SKM-1 (cell line): ENCODE data around the gene COX19.
"Not testable (repeated sequence)": the region's sequence is repeated elsewhere in the genome, so short reads cannot be mapped to it uniquely, and the experiment has no call there.

Experiments
- DNase-seq: peaks from one replicate; lab custom pipeline; 2025; ENCODE audit not compliant: unreplicated experiment; lab: John Stamatoyannopoulos, UW

Gene COX19

GRCh38 chr7:927031-927671 lies 48.2 kb downstream of the COX19 start:
- no peak for DNase-seq

DNA sequence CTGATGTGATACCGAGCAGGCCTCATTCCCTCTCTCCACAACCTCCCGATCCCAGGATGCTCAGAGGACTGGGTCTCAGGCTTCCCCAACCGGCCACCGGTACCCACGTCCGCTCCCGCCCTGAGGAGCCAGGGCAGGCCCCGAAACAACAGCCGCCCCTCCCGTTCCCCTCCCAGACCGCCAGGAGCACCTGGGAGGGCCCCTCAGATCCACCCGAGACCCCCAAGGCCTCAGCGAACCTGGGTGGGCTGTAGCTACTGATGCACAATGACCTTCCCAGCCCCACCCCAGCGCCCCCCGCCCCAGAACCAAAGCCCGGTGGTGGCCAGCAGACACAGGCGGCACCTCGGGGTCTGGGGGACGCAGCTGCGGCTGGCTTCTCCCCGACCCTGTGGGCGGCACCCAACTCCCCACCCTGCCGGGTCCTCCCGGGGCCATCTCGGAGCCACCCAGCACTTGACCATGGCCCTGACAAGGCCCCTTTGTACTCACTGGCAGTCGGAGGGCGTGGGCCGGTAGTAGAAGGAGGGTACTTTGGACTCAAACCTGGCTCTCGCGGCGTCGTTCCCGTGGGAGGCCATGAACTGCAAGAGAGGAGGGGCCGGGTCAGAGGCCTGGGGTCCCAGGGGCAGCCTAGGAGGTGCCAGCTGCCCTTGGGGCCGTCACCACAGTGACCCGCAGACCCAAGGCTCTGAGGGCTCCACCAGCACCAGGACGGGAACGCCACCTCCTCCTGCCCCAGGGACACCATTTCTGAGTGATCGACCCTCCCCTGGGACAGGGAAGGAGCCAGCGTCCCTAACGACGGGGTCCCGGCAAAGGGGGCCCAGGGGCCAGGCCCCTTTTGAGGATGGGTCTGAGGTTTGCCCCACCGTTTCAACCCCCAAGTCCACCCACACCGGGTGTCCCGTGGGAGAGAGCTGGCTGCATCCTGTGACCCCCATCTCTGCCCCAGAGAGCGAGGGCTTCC lies 49.0 kb downstream of the COX19 start:
- no peak for DNase-seq

DNA sequence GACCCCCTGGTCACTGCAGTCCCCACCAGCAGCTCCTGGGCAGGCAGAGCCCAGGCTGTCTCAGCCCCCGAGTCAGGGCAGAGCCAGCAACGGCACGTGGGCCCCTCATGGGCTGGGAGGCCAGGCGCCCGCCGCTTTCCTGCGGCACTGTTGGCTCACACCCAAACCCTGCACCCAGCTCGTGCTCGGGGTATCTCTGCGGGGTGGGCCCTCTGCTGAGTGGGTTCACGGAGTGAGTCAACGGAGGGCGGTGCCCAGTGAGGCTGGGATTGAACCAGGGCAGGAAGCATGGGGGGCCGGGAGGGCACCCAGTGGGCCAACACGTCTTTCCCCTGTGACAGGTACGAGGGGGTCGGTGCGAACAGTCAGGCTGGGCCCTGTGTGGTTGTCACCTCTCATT lies 49.7 kb downstream of the COX19 start:
- no peak for DNase-seq

- no peak for DNase-seq
Measured at GRCh38 chr7:924541-925231, 50.7 kb downstream of the COX19 start.

- DNase-seq: not testable (repeated sequence)
Measured at GRCh38 chr7:924042-924441, 51.3 kb downstream of the COX19 start.

DNA sequence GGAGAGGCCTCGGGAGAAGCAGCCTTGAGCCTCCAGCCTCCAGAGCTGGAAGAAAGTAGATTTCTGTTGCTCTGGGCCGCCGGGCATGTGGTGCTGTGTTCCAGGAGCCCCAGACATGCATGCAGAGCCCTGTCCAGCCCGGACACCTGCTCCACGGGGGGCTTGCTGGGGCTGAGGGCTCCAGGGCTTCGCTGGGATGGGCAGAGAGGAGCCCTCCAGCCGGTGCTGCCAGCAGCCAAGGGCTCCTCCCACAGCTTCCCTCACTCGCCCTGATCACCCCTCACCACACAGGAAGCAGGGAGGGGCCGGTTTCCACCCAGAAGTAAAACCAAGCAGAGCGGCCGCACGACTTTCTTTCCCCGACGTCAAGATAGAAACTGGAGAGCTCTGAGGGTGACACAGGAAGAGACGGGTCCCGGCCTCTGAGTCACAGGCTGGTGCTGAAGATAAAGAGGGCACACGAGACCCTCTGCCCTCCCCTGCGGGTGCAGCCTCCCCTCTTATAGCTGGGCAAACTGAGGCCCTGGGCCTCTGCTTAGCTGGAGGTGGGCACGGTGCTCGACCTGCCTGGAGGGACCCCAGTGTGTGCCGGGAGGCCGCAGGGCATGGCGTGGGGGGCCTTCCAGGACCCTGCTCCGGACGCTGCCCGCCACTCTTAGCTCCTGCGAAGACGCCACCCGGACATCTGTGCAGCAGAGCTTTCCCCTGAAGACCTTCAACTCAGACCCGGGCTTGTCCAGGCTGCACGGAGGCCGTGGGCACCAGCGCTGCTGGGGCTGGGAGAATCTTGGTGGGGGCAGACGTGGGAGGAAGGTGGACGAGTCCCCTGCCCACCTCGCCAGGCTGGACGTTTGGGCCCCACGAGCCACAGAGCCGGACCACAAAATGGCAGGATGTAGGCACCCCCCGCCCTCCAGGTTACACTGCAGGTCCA lies 52.0 kb downstream of the COX19 start:
- peak; percentile 92 for DNase-seq

GRCh38 chr7:922334-923107 lies 52.8 kb downstream of the COX19 start:
- no peak for DNase-seq

DNA sequence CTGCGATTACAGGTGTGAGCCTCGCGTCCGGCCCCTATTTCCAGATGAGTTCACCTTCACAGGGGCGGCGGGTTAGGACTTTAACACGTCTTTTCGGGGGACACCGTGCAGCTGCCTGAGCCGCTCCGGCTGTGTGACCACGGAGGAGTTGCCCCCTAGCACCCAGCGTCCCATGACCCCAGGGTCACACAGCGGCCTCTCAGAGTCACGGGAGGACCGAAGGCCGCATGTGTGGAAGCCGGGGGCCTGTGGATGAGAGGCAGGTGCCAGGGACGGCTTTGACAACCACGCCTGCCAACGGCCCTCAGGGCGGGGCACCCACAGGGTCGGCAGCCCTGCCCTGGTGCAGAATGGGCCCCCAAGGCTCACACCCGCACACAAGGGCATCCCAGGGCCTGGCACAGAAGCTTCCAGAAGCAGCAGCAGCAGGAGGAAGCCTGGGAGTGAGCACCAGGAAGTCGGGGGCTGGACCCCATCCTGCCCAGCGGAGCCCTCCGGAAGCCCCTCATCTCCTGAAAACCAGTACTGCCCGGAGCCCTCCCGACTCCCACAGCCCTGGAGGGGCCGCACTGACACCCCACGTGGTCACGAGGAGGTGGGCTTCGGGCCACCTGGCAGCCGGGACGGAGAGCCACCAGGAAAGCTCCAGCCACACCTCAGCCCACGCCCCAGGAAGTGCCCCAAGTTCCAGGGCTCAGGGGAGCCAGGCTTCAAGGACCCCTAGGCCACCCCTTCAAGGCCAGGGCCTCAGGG lies 53.6 kb downstream of the COX19 start:
- DNase-seq: no peak

DNA sequence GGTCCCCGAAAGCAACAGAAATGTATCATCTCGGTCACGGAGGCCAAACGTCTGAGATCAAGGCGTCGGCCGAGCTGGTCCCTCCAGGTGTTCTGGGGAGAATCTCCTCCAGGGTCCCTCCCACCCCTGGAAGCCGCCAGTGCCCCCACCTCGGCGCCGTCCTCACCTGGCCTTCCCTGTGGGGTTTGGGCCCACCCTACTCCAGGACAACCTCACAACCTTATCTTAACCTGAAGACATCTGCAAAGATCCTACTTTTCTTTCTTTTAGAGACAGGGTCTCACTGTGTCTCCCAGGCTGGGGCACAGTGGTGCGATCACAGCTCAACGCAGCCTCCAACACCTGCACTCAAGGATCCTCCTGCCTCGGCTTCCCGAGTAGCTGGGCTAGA lies 54.3 kb downstream of the COX19 start:
- no peak for DNase-seq

DNA sequence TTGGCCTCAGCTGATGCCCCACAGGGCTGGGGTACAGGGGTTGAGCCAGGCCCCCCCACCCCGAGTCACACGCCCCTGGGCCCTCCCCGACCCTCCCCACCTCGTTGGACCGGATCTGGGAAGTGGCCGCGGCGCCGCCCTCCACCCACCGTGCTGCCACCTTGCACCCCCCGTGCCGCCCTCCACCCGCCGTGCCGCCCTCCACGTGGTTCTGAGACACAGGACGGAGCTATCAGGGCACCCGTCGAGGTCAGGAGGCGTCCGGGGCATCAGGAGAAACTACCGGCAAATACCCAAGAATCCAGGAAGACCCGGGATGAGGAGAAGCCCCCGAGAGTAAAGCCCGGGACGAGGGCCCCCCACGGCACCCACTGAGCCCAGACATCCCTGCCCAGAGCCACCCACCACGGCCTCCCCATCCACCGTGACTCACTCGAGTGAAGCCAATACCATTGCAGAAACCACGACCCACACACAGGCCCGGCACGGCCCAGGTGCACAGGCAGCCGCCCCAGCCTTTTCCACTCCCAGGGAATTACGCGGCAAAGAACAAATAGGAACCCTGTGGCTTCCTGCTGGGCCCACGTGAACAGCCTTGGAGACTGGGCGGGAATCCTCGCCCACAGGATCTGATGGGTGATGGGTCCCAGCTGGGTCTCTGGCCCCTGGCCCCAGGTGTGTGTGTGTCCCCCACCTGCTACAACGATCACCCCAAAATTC lies 54.8 kb downstream of the COX19 start:
- DNase-seq: no peak

- no peak for DNase-seq
Measured at GRCh38 chr7:919924-920341, 55.4 kb downstream of the COX19 start.

GRCh38 chr7:919114-919442 lies 56.3 kb downstream of the COX19 start:
- DNase-seq: no peak

DNA sequence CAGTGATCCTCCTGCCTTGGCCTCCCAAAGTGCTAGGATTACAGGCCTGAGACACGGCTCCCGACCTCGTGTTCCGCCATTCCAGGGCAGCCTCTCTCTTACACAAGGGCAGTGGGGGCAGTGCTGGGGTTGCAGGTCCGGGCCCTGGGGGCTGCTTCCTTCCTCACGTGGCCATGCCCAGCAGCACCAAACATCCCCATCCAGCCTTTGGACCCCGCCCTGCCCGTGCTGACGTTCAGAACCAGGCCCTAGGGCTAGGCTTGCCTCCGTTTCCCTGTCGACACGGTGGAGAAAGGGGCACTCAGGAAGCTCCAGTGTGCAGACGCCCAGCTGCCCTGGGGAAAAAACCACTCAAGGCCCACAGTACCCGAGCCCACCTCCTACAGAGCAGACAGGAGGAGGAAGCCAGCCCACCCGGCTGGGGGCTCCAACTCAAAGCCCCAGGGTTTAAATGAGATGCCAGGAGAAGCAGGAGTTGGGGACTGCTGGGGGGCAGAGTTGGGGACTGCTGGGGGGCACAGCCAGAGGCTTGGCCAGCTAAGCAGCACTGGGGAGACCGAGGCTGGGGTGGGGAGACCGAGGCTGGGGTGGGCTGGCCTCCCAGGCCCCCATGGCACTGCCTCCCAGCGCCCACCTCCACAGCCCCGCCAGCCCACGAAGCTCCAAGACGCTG lies 56.8 kb downstream of the COX19 start:
- DNase-seq: no peak

GRCh38 chr7:918118-918425 lies 57.3 kb downstream of the COX19 start:
- DNase-seq: no peak

DNA sequence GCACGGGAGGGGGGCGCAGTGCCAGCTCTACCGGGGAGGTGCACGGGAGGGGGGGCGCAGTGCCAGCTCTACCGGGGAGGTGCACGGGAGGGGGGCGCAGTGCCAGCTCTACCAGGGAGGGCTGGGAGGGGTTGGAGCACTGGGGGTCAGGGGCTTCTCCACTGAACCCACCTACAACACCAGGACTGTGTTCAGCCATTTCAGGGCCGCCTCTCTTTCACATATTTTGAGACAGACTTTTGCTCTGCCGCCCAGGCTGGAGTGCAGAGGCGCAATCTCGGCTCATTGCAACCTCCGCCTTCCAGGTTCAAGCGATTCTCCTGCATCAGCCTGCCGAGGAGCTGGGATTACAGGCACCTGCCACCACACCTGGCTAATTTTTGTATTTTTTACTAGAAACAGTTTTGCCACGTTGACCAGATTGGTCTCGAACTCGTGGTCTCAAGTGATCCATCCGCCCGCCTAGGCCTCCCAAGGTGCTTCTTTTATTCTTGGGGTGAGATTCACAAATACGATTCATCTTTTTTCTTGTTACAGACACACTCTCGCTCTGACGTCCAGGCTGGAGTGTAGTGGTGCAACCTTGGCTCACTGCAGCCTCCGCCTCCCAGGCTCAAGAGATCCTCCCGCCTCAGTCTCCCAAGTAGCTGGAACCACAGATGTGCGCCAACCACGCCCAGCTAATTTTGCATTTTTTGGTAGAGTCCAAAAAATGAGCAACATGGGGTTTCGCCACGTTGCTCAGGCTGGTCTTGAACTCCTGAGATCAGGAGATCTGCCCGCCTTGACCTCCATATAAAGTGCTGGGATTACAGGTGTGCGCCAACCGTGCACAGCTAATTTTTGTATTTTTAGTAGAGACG lies 57.9 kb downstream of the COX19 start:
- no peak for DNase-seq

DNA sequence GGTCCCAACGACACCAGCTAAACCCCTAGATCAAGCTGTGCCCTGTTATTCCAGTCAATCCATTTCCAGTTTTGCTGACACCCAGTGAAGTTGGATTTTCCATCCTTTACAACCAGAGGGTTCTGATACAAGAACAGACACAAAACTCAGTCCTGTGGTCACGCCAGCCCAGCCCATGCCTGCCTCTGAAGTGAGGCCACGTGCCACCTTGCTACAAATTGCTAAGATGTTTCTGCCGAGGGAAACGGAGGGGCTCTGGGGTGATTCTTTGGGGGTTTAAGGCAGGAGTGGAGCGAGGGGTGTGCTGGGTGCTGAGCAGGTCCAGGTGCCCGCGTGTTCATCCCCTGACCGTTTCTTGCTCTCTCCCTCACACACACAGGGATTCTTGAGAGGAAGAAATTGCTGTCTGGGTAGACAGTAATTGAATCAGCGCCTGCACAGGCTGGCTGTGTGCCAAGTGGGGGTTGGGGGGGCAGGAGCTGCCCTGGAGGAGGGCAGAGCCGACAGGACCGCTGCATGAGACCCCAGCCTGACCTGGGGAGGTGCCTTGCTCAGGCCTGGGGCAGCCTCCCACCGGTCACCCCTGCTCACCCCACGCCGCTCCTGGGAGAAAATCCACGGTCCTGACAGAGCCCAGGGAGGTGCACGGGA lies 58.9 kb downstream of the COX19 start:
- no peak for DNase-seq
